NCI-H2029 treated with DMSO at 0.1 percent for 48 hours (cell line): ENCODE data around the gene STAMBPL1.
"Not testable (repeated sequence)": the region's sequence is repeated elsewhere in the genome, so short reads cannot be mapped to it uniquely, and the experiment has no call there.

ENCODE experiments used
- DNase-seq: peaks from one replicate; lab custom pipeline; 2025; lab: John Stamatoyannopoulos, UW

Gene STAMBPL1

DNA sequence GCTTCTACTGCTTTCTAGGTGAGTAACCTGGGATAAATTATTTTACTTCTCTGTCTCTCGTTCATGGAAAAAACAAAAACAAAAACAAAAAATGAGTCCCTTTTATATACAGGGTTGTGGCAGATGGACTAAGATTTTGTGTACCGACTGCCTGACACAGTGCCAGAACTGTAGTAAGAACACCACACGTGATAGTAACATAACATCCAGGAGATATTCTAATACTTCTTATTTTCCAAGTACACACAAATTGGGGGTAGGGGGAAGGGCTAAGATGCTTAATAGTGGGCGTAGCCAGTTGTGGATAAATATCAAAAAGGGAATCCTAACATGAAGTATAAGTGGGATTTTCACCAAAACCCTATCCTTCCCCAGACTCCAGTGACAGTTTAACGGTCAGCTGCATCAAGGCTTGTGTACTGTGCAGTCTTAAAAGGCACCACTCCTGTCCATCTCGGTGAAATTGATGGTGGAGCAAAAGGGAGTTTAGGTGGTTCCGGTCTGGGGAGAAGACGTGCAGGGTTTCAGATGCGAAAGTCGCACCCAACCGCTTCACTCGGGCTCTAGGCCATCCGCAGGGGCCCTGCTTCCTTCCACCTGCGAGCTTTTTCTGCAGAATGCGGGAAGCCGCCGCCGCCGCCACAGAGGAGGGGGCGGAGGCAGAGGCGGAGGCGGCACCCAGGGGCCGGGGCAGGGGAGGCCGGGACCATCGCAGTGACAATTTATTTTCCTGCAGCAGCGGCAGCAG is at the start of gene STAMBPL1:
Gene STAMBPL1 (plus strand): TSS at position 712 of the 748 bp plus-strand sequence. CDS start 21,464 bp downstream, outside the sequence.
- no peak for DNase-seq

DNA sequence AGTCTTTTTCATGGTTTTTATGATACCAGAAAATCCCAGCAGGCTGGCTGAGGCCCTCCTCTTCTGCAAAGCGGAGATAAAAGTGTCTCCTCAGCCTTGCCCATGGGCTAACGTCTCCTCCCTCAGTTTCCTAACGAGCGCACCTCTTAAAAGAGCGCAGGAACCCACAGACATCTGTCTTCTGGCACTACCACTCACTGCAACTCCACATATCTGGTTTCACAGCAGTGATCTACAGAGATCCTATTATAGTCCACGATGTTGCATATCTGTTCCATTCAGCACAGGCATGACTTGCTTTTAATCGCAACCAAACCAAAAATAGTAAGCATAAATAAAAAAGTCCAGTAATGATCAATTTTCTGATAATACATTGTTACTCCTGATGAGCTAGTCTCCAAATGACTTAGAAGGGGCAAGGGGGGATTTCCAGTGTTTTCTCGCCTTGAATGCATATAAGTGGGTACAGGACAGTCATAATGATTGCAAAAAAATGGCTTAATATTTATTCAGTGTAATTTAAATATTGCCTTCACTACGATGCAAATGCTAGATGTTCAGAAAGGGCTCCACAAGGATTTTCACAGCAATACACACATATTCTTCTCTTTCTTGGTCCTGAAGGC is 49.3 kb upstream of the STAMBPL1 start:
- no peak for DNase-seq

GRCh38 chr10:88831709-88832108 is 48.3 kb upstream of the STAMBPL1 start:
- no peak for DNase-seq

GRCh38 chr10:88832376-88832775 is 47.7 kb upstream of the STAMBPL1 start:
- DNase-seq: no peak

- DNase-seq: no peak
Observed at GRCh38 chr10:88833156-88833555, 46.9 kb upstream of the STAMBPL1 start.

GRCh38 chr10:88833723-88834122 is 46.3 kb upstream of the STAMBPL1 start:
- no peak for DNase-seq

- DNase-seq: peak; percentile 16
Observed at GRCh38 chr10:88835096-88835909, 44.7 kb upstream of the STAMBPL1 start.

GRCh38 chr10:88835910-88836221 is 44.2 kb upstream of the STAMBPL1 start:
- no peak for DNase-seq

DNA sequence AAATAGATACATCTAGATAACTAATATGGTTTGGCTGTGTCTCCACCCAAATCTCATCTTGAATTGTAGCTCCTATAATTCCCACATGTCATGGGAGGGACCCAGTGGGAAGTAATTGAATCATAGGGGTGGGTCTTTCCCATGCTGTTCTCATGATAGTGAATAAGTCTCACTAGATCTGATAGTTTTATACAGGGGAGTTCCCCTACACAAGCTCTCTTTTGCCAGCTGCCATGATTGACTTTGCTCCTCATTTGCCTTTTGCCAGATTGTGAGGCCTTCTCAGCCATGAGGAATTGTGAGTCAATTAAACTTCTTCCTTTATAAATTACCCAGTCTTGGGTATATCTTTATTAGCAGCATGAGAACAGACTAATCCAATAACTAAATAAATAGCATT is 42.4 kb upstream of the STAMBPL1 start:
- DNase-seq: not testable (repeated sequence)

- DNase-seq: no peak
Observed at GRCh38 chr10:88838766-88839350, 41.2 kb upstream of the STAMBPL1 start.

- no peak for DNase-seq
Observed at GRCh38 chr10:88840104-88840503, 39.9 kb upstream of the STAMBPL1 start.

DNA sequence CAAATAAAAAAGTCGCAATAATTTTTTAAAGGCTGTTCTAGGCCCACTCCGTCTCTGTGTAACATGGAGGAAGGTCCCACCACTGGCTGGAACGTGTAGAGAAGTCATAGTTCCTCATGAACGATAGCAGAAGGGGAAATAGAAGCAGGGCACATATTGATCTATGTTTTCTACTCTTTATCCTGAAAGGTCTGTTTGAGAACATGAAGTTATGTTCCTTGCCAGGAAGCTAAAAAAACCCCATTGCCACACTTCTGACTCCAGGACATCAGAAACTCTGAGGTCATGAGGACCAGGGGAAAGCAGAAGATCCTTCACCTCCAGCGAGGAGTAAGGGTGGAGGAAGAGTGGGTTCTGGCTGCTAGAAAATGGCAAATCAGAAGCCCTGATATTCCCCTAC is 39.2 kb upstream of the STAMBPL1 start:
- DNase-seq: no peak

- DNase-seq: no peak
Observed at GRCh38 chr10:88841316-88842111, 38.5 kb upstream of the STAMBPL1 start.

GRCh38 chr10:88843171-88843570 is 36.9 kb upstream of the STAMBPL1 start:
- no peak for DNase-seq

GRCh38 chr10:88848499-88848898 is 31.5 kb upstream of the STAMBPL1 start:
- no peak for DNase-seq

- DNase-seq: no peak
Observed at GRCh38 chr10:88849234-88849633, 30.8 kb upstream of the STAMBPL1 start.

DNA sequence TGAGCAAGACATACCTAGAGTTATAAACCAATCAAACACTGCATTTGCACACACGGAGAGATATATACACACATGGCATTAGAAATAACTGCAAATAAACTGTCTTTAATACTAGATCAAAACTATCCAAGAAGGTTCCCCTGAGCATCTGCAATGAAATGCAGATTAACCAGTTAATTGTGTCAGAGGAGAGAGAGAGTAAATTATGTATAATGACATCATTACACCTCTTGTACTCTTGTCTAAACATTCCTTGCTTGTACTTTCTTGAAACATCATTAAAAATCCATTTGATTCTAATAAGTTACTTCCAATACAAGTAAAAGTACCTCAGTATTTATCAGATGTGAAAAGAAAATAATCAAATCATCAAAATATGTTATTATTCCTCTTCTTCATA is 29.3 kb upstream of the STAMBPL1 start:
- no peak for DNase-seq

GRCh38 chr10:88851706-88852105 is 28.3 kb upstream of the STAMBPL1 start, which contains the start of gene ANKRD22:
ANKRD22 (minus strand) TSS chr10:88851844; CDS start chr10:88851607, 237 bp downstream.
- peak; percentile 4 for DNase-seq

DNA sequence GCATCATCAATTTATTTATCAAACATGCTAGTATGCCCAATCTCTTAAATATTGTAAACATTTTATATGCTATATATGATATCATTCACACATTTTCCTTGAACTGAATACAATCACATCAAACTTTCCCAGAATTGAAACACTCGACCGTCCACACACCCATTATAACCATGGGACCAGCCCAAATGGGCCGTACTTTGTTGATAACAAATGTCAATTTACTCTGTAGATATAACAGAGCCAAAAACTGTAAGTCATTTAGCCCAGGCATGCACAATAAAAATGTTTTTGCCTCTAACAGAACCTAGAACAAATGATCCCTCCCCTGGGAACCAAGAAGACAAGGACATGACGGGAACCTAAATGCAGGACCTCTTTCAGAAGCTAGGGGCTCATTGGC is 27.7 kb upstream of the STAMBPL1 start:
- DNase-seq: no peak

DNA sequence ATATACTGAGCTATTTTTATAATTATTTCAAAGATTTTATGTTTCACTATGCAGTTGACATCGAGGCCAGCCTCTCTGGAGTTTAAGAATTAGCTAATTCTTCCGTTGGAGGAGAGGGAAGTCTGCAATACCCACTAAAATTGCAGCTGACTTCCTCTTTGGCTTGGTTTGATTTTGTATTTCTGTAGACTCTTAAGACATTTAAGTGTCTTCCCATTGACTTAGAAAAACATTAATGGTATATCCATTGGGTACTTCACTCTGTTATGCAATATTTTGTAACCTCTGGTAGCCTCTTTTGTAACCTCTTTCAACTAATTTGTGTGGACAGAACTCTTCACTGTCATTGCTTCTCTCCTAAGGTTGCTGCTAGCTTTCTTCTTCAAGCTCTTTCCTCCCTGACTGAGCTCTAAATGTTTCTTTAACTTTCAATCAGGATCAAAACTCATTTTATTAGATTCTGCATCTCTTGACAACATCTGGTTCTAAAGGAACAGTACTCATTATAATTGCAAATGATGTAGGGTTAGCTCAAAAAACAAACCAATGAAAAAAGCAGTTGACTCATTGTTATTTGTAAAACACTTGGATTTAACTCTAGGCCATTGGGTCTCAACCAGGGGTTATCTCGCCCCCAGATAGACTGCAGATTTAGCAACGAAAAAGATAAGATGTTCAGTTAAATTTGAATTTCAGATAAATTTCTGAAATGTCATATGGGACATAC is 26.7 kb upstream of the STAMBPL1 start:
- no peak for DNase-seq

DNA sequence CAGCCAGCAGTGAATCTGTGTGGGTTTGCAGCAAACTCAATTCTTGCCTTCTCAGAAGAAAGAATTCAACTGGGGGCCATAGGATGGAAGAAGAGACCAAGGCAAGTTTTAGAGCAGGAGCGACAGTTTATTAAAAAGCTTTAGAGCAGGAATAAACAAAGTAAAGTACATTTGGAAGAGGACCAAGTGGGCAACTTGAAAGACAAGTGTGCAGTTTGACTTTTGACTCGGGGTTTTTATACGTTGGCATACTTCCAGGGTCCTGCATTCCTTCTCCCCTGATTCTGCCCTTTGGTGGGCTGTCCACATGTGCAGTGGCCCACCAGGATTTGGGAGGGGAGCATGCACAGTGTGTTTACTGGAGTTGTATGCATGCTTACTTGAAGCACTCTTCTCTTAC is 25.4 kb upstream of the STAMBPL1 start:
- DNase-seq: no peak
